Heart left ventricle (tissue), 13 donors: ENCODE results near the gene STK4.

ENCODE experiments used
- CTCF ChIP-seq, 12 donors: fragments of 200-600 bp; sonication (generic) in 4 of 12; IDR thresholded peaks; one replicate each; pipeline versions ENCODE4 v1.5.0 to v1.8.0; 2018 to 2022; ENCODE audit warnings: antibody characterized with exemption in 12 of 12, mild to moderate bottlenecking in 5 of 12
- POLR2A ChIP-seq, 2 donors: fragments of 450-650 bp; IDR thresholded peaks; one replicate each; pipeline ENCODE4 v1.6.1; 2017; ENCODE audit warnings: antibody characterized with exemption in 2 of 2, mild to moderate bottlenecking in 2 of 2, moderate library complexity in 2 of 2
- donor health status: ischemic (EF 13 %, LVEDD 7.1; RV severe dilation, severe dysfunction).
- donor health status: DM: no; HTN: yes; CAD: no.
- donor health status: DM: no; HTN: no; CAD: no.
- donor health status: ischemic (EF 25% LVEDD 6.9; RV normal size, moderate dysfunction).
- donor health status: ischemic (EF 25% LVEDD 5.7; RV mildly dilated, moderate dysfunction).
- donor health status: ischemic (EF 35%, LVEDD 5.7; RV mildly dilated, moderate dysfunction).
- donor health status: nonischemic (EF 11% LVEDD 7.7; RV severe dilation, severe dysfunction).
- donor health status: DM: yes; HTN: yes; CAD: no.
- donor health status: PGD.
- donor health status: ischemic (EF 29% LVEDD 5.4; RV normal size, mild dysfunction).
- donor health status: nonischemic (EF 23%, LVEDD 6.1; RV moderate dilation, normal function).

DNA sequence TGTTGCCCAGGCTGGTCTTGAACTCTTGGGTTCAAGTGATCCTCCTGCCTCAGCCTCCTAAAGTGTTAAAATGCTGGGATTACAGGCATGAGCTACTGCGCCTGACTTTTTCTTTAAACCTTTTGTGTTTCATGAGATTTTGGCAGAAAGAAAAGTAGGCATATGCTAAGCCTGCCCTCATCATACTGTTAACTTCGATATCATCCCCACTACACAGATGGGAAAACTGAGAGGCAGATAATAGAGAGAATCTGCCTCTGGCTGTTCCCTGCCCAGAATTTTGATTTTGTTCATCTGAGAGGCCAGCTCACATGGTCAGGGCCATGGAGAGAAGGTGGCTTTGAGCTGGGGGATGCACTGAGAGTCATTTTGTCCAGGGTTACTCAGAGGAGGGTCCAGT is 48.9 kb upstream of the STK4 start:
- TF ChIP-seq CTCF (IDR thresholded peaks at IDR 0.05) (no peak), POLR2A (IDR thresholded peaks at IDR 0.05) (no peak)
